ENCODE measurements around the gene PBRM1.

GRCh38 chr3:52523386-52524257 is 162.1 kb downstream of the PBRM1 start:
- TF ChIP-seq CTCF (conservative IDR thresholded peaks at IDR 0.05; ENCODE audit: low read length) (no peak), EZH2phosphoT487 (IDR thresholded peaks at IDR 0.05; ENCODE audit: borderline replicate concordance, low read depth, low read length) (no peak)
